GM06990 (cell line): ENCODE measurements around the gene DSCAM.

Experiments
- DNase-seq: peaks from one replicate; pipeline ENCODE4 v3.0.0-alpha.2; 2011; ENCODE audit not compliant: insufficient read length; ENCODE audit errors: extremely low read depth
- H3K27me3 ChIP-seq: replicated peaks from 2 replicates; pipeline ENCODE4 v1.6.0; 2011; ENCODE audit warnings: low read length; ENCODE audit not compliant: control insufficient read depth, insufficient read depth
- H3K36me3 ChIP-seq: 2 replicates; pipeline ENCODE4 v1.5.1; 2011; ENCODE audit warnings: low read length; ENCODE audit not compliant: control insufficient read depth, insufficient read depth
- H3K4me3 ChIP-seq: replicated peaks from 2 replicates; pipeline ENCODE4 v1.5.1; 2011; ENCODE audit warnings: low read depth, mild to moderate bottlenecking, control low read depth, low read length
- TF ChIP-seq, protein P1 (sequence below): IDR thresholded peaks from 2 replicates; pipeline ENCODE4 v1.5.1; 2011; ENCODE audit warnings: low read length, control low read depth, mild to moderate bottlenecking, inconsistent platforms; ENCODE audit not compliant: insufficient read depth, poor library complexity, severe bottlenecking

The DSCAM gene

DNA sequence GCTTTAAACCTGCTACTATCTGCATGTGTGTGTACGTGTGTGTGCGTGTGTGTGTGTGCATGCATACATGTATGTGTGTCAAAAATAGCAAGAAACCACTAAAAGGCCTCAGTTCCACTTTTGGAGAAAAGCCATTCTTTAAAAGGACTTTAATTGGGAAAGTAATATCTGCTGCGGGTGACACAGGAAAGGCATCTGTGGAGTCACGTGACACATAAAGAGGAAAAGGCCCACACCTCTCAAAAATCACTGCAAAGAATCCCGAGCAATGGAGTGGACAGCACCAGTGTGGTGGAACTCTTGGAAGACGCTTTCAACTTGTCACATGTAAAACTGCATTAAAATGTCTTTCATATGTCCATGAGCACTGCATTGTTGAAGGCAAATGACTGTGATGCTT, 63.6 kb downstream of the DSCAM start:
- no peaks in the 10 kb centered on the region for H3K27me3 ChIP-seq
- TF ChIP-seq, protein P1, sequence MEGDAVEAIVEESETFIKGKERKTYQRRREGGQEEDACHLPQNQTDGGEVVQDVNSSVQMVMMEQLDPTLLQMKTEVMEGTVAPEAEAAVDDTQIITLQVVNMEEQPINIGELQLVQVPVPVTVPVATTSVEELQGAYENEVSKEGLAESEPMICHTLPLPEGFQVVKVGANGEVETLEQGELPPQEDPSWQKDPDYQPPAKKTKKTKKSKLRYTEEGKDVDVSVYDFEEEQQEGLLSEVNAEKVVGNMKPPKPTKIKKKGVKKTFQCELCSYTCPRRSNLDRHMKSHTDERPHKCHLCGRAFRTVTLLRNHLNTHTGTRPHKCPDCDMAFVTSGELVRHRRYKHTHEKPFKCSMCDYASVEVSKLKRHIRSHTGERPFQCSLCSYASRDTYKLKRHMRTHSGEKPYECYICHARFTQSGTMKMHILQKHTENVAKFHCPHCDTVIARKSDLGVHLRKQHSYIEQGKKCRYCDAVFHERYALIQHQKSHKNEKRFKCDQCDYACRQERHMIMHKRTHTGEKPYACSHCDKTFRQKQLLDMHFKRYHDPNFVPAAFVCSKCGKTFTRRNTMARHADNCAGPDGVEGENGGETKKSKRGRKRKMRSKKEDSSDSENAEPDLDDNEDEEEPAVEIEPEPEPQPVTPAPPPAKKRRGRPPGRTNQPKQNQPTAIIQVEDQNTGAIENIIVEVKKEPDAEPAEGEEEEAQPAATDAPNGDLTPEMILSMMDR: no peak
- H3K4me3 ChIP-seq: no peak overlapping the region
- DNase-seq: no peak
- no peaks in the 10 kb centered on the region for H3K36me3 ChIP-seq

DNA sequence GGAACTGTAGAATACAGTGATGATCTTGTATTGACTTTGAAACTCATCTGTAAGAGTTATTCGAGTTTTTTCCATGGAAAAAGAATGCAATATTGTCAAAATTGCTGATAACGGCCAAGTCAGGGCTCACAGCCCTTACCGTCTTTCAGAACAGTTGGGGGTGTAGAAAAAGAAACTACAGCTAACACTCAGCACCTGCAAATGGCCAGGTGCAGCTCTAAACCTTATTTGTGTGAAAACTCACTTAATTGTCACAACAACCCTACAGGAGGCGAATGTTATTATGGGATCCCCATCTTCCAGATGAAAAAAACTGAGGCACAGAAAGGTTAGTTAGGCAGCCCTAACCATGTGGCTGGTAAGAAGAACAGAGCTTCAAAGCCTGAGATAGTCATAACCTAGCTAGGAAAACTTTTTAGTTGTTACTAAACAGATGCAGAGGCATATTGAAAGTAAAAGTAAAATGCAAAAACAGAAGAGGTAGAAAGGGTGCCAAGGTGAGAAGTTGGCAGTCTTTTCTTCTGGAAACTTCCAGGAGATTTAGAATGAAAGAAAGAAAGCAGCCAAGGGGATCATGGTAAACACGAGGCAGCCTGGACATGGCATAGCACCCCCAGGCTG, 76.4 kb downstream of the DSCAM start:
- DNase-seq: no peak
- H3K36me3 ChIP-seq: no peaks in the 10 kb centered on the region
- TF ChIP-seq, protein P1: no peak
- no peaks in the 10 kb centered on the region for H3K27me3 ChIP-seq
- H3K4me3 ChIP-seq: no peak overlapping the region

DNA sequence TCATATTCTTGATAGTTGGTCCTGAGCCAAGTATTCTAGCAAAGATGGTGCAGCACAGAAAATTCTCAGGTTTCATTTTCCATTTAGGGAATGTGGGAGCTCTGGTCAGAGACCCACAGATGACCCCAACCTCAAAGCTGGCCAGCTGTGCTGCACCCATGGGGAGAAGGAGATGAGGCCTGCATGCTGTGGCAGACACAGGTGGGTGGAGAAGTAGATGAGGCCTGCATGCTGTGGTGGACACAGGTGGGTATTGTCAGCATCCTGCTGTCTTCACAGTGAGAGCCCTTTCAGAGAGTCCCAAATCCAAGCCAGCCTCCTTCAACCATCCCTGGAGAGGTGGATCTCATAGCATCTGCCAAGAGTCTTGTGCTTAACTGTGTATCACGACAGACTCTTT, 77.7 kb downstream of the DSCAM start:
- no peaks in the 10 kb centered on the region for H3K36me3 ChIP-seq
- DNase-seq: no peak
- H3K4me3 ChIP-seq: no peak overlapping the region
- TF ChIP-seq, protein P1: no peak
- no peaks in the 10 kb centered on the region for H3K27me3 ChIP-seq

DNA sequence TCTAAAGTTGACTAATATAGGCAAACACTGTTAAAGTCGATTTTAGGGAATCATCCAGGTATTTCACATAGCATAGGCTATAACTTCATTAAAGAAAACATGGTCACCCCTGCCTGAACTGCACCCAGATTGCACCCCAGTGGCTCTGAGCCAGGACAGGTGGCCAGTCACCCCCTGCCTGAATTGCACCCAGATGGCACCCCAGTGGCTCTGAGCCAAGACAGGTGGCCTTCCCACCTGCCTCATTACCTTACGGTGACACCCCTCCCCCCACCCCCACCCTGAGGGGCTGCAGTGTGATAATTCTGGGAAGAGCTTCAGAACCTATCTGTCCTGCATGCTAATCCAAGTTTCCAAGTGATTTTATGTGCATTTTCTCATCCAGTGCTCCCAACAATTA, 78.9 kb downstream of the DSCAM start:
- TF ChIP-seq, protein P1: no peak
- Histone ChIP-seq H3K36me3 (no peaks in the 10 kb centered on the region), H3K27me3 (no peaks in the 10 kb centered on the region), H3K4me3 (no peak overlapping the region)
- DNase-seq: no peak

DNA sequence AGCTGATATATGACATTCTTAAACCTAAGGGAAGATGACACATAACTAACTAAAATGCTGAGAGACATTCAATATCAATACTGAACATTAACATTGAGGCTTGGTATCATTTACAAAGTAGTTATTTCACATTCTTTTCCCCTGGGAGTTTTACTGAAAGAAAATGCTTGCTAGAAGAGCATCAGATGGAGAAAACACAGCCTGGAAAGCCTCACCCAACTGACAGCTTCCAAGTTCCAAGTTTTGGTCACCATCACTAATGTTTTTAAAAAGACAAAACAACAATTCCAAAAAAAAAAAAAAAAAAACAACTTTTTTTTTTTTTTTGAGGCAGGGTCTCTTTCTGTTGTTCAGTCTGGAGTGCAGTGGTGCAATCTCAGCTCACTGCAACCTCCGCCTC, 80.6 kb downstream of the DSCAM start:
- no peak for DNase-seq
- TF ChIP-seq, protein P1: no peak
- Histone ChIP-seq H3K27me3 (no peaks in the 10 kb centered on the region), H3K4me3 (no peak overlapping the region), H3K36me3 (no peaks in the 10 kb centered on the region)

DNA sequence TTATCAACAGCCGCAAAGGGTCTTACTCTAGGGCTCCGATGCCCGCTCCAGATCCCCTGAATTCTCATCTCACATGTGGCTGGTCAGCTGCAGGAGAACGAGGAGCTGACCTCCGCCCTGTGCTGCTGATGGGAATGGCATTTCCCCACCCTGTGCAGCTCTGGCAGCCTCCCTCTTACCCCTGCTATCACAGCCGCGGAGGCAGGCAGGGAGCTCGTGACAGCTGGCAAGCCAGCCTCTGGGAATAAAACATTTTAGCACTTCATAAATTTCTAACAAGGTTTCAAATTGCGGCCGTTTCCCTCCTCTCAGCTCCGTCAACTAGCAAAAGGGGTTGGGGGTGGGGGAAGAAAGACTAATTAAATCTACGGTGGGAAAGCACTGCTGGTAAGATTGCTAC, 81.1 kb downstream of the DSCAM start:
- TF ChIP-seq, protein P1: no peak
- no peaks in the 10 kb centered on the region for H3K36me3 ChIP-seq
- no peaks in the 10 kb centered on the region for H3K27me3 ChIP-seq
- no peak for DNase-seq
- H3K4me3 ChIP-seq: no peak overlapping the region
